Measurements from ENCODE around the gene CDC6. TPM values are rescaled to one million over a fixed set of nuclear protein-coding genes. Genes with fewer than 3 reads are reported as not detected.

Gene CDC6
- total RNA-seq, 1 experiment from 2014 or later = 567 TPM

DNA sequence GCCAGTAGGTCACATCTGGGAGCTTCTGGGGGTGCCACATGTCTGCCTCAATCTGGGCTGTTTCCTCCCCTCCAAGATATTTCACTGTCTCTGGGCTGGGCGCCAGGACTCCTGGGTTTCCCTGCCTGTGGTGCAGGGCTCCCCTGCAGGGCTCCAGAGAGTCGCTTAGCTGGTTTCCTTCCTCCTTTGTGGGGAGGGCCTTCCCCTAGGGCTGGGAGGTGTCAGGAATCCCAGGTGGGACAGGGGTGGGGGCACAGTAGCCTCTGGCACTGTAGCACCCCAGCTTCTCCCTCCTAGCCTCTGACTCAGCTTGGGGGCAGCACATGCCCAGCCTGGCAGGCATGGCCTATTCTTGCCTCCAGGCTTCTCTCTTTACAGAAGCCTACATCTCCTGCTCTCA, 23.9 kb downstream of the CDC6 start:
- Mint-ChIP-seq H3K27ac (ENCODE audit: unreplicated experiment) (peak overlapping the region; percentile 38), H3K9me3 (ENCODE audit: low read depth, unreplicated experiment) (no peaks in the 10 kb centered on the region), H3K4me1 (ENCODE audit: low read depth, unreplicated experiment) (no peaks in the 10 kb centered on the region), H3K4me3 (ENCODE audit: low read depth, unreplicated experiment) (peak overlapping the region; percentile 11), H3K36me3 (ENCODE audit: insufficient read depth, unreplicated experiment) (peaks cover 49% of the 10 kb centered on the region), H3K27me3 (ENCODE audit: unreplicated experiment) (no peaks in the 10 kb centered on the region)
- CTCF ChIA-PET = interaction anchor here (0.5 to 36.5 kb wide), 26 partner anchors 6 to 510 kb away, joined by 3 to 1520 read pairs (median 5); partner anchors contain the start of genes CASC3, GJD3, RARA and TOP2A
- DNase-seq = peak; percentile 99
- no TSS peak for BruUV-seq (replicated peaks)
- intact Hi-C loops (cut with micrococcal nuclease; ENCODE audit: unreplicated experiment) = no loop called here
- TF ChIP-seq, protein P1, sequence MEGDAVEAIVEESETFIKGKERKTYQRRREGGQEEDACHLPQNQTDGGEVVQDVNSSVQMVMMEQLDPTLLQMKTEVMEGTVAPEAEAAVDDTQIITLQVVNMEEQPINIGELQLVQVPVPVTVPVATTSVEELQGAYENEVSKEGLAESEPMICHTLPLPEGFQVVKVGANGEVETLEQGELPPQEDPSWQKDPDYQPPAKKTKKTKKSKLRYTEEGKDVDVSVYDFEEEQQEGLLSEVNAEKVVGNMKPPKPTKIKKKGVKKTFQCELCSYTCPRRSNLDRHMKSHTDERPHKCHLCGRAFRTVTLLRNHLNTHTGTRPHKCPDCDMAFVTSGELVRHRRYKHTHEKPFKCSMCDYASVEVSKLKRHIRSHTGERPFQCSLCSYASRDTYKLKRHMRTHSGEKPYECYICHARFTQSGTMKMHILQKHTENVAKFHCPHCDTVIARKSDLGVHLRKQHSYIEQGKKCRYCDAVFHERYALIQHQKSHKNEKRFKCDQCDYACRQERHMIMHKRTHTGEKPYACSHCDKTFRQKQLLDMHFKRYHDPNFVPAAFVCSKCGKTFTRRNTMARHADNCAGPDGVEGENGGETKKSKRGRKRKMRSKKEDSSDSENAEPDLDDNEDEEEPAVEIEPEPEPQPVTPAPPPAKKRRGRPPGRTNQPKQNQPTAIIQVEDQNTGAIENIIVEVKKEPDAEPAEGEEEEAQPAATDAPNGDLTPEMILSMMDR (IDR thresholded peaks at IDR 0.05; ENCODE audit: unreplicated experiment) = no peak

DNA sequence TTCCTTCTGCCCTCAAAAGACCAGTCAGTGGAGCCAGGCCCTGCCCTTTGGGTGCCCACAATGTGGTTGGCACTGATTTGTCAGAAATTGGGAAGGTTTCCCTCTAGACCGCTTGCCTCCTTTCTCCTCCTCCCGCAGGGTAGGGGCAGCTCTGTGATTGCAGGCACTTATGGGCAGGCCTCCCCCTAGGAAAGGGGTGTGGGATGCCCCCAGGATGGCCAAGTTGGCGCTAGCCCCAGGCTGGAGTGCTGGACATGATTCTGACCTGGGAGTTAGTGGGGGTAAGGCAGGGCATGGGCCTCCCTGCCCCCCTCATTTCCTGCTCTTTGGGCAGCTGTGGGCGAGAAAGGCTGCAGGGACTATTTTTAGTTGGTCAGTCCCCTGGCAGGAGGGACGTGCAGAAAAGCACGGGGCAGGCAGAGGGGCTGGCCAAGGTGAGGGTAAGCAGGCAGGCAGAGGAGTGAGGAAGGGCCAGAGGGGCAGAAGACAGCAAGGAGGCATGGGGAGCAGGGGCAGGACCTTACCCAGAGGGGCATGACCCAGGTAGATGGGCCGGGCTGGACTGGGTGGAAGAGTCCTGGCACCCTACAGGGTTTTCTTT, 24.6 kb downstream of the CDC6 start:
- peak; percentile 69 for DNase-seq
- no TSS peak for BruUV-seq (replicated peaks)
- TF ChIP-seq, protein P1 (IDR thresholded peaks at IDR 0.05; ENCODE audit: unreplicated experiment) = no peak
- peak overlapping the region; percentile 38 for H3K27ac Mint-ChIP-seq (ENCODE audit: unreplicated experiment)
- H3K9me3 Mint-ChIP-seq (ENCODE audit: low read depth, unreplicated experiment) = no peaks in the 10 kb centered on the region
- H3K4me1 Mint-ChIP-seq (ENCODE audit: low read depth, unreplicated experiment) = no peaks in the 10 kb centered on the region
- peaks cover 52% of the 10 kb centered on the region for H3K36me3 Mint-ChIP-seq (ENCODE audit: insufficient read depth, unreplicated experiment)
- CTCF ChIA-PET = interaction anchor here (0.5 to 36.5 kb wide), 23 partner anchors 6 to 511 kb away, joined by 3 to 1520 read pairs (median 5); partner anchors contain the start of genes GJD3, RARA and TOP2A
- H3K4me3 Mint-ChIP-seq (ENCODE audit: low read depth, unreplicated experiment) = peak overlapping the region; percentile 11
- no peaks in the 10 kb centered on the region for H3K27me3 Mint-ChIP-seq (ENCODE audit: unreplicated experiment)
- intact Hi-C loops (cut with micrococcal nuclease; ENCODE audit: unreplicated experiment) = no loop called here

DNA sequence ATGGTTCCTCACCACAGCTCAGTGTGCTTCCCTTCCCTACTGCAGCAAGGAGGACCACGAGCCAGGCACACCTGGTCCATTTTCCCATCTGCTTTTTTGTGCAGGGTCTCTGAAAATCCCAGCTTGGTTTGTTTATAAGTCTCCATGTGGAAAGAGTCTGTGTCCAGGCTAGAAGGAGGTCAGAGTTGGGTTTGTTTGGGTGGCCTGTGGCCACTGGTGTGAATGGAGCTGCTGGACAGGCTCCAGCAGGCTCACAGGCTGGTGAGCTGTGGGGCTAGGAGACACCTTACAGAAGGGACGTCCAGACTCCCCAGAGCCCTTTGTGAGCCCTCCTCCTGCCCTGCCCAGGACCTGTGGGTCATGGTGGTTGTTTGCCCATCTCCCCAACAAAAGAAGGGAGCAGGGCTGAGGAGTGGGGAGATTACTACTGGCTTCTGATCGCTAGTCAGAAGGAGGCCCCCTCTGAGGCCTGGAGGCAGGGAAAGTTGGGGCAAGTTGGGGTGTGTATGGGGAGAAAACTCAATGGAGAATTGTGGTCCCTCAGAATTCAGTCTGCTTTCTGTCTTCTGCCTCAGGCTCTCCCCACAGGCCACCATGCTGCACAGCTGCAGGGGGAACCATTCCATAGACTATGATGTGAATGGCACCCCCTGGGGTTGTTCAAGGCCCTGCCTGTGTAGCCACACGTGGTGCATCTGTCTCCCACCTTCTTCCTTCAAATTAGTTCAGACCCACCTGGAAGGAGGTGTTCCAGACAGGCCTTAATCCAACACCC, 25.4 kb downstream of the CDC6 start:
- Mint-ChIP-seq H3K9me3 (ENCODE audit: low read depth, unreplicated experiment) (no peaks in the 10 kb centered on the region), H3K4me1 (ENCODE audit: low read depth, unreplicated experiment) (no peaks in the 10 kb centered on the region), H3K4me3 (ENCODE audit: low read depth, unreplicated experiment) (peak overlapping the region; percentile 31), H3K27ac (ENCODE audit: unreplicated experiment) (peak overlapping the region; percentile 38), H3K36me3 (ENCODE audit: insufficient read depth, unreplicated experiment) (peaks cover 60% of the 10 kb centered on the region), H3K27me3 (ENCODE audit: unreplicated experiment) (no peaks in the 10 kb centered on the region)
- DNase-seq = no peak
- CTCF ChIA-PET = interaction anchor here (0.5 to 36.5 kb wide), 11 partner anchors 7 to 242 kb away, joined by 3 to 1520 read pairs (median 12); partner anchors contain the start of genes GJD3, RARA and TOP2A
- no TSS peak for BruUV-seq (replicated peaks)
- TF ChIP-seq, protein P1 (IDR thresholded peaks at IDR 0.05; ENCODE audit: unreplicated experiment) = peak; percentile 12
- intact Hi-C loops (cut with micrococcal nuclease; ENCODE audit: unreplicated experiment) = no loop called here

DNA sequence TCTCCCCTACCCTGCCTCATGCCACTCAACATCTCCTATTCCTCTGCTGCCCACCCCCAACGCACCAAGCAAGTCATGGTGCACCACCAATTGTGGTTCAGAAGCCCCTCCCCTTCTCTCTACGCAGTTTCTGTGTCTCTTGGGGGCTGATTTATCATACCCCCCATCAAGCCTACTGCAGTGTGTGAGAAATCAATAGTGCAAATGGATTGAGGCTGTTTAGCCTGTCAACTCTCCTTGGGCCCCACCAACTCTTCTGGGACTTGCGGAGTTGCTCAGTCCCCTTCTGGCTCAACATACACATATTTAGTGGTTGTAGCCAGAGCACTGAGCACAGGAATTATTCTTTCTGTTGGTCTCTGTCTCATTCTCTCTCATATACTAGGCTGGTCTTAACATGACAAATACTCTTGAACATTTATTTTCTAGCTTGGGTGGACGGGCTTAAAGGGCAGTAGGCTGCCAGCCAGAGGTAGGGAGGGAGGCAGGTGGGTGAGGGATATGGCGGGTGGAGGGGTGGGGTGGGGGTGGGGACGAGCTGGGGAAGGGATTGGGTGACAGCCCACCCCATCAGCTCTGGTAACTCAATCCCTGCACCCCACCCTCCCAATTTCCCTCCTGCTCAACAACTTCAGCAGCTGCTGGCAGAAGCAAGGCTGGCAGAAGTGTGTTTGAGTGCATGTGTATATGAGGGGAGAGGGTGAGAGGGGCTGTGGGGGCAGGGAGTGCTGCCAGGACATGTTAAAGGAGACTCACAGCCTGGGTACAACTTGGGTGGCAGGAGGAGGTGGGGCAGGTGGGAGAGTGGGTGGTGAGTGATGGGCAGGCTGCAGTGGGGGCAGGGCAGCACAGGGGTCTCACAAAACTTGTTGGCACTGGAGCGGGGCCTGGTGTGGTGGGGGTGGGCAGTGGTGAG, 26.2 kb downstream of the CDC6 start:
- peak overlapping the region; percentile 38 for H3K27ac Mint-ChIP-seq (ENCODE audit: unreplicated experiment)
- H3K4me3 Mint-ChIP-seq (ENCODE audit: low read depth, unreplicated experiment) = peak overlapping the region; percentile 31
- no TSS peak for BruUV-seq (replicated peaks)
- no peak for DNase-seq
- H3K4me1 Mint-ChIP-seq (ENCODE audit: low read depth, unreplicated experiment) = peaks cover 6% of the 10 kb centered on the region
- CTCF ChIA-PET = interaction anchor here (0.5 to 36.5 kb wide), 23 partner anchors 8 to 692 kb away, joined by 3 to 1520 read pairs (median 6); partner anchors contain the start of genes GJD3, PSMD3, RARA and TOP2A
- peaks cover 69% of the 10 kb centered on the region for H3K36me3 Mint-ChIP-seq (ENCODE audit: insufficient read depth, unreplicated experiment)
- intact Hi-C loops (cut with micrococcal nuclease; ENCODE audit: unreplicated experiment) = loop anchor here (1.0 kb wide), 1 partner anchor 31 kb away; no protein-coding TSS in a partner anchor
- TF ChIP-seq, protein P1 (IDR thresholded peaks at IDR 0.05; ENCODE audit: unreplicated experiment) = no peak
- H3K27me3 Mint-ChIP-seq (ENCODE audit: unreplicated experiment) = no peaks in the 10 kb centered on the region
- no peaks in the 10 kb centered on the region for H3K9me3 Mint-ChIP-seq (ENCODE audit: low read depth, unreplicated experiment)
